ENCODE measurements around the gene FCRL2.
"Not testable (repeated sequence)": the region's sequence is repeated elsewhere in the genome, so short reads cannot be mapped to it uniquely, and the experiment has no call there.

Gene FCRL2

DNA sequence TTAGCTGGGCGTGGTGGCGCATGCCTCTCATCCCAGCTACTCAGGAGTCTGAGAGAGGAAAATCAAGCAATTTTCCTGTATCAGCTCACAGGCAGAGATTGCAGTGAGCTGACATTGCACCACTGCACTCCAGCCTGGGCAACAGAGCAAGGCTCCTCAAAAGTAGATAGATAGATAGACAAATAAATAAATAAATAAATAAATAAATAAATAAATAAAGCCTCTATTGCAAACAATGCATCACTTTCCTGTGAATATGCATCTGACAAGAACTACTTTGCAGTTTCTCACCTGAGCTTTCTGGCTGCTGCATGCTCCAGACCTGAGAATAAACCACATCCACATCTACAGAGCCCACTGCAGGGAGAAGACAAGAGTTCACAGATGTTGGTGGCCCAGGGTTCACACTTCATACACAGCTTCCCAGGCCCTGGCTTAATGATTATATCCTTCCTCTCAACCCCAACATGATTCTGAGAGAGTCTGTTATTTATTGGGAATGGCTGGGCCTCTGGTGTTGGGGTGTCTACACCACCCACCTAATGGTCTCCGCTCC, 28.6 kb downstream of the FCRL2 start:
- ATAC-seq, result no peak
- TF ChIP-seq, protein P1, sequence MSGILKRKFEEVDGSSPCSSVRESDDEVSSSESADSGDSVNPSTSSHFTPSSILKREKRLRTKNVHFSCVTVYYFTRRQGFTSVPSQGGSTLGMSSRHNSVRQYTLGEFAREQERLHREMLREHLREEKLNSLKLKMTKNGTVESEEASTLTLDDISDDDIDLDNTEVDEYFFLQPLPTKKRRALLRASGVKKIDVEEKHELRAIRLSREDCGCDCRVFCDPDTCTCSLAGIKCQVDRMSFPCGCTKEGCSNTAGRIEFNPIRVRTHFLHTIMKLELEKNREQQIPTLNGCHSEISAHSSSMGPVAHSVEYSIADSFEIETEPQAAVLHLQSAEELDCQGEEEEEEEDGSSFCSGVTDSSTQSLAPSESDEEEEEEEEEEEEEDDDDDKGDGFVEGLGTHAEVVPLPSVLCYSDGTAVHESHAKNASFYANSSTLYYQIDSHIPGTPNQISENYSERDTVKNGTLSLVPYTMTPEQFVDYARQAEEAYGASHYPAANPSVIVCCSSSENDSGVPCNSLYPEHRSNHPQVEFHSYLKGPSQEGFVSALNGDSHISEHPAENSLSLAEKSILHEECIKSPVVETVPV (CRISPR knock-in tag; IDR thresholded peaks at IDR 0.05), result no peak
- no peak for TF ChIP-seq BACH2 (CRISPR knock-in tag; IDR thresholded peaks at IDR 0.05; ENCODE audit: borderline replicate concordance)
- TF ChIP-seq TOX (CRISPR knock-in tag; IDR thresholded peaks at IDR 0.05; ENCODE audit: borderline replicate concordance), result no peak
- no peak for TF ChIP-seq ZNF70 (CRISPR knock-in tag; IDR thresholded peaks at IDR 0.05)
- TF ChIP-seq, protein P2, sequence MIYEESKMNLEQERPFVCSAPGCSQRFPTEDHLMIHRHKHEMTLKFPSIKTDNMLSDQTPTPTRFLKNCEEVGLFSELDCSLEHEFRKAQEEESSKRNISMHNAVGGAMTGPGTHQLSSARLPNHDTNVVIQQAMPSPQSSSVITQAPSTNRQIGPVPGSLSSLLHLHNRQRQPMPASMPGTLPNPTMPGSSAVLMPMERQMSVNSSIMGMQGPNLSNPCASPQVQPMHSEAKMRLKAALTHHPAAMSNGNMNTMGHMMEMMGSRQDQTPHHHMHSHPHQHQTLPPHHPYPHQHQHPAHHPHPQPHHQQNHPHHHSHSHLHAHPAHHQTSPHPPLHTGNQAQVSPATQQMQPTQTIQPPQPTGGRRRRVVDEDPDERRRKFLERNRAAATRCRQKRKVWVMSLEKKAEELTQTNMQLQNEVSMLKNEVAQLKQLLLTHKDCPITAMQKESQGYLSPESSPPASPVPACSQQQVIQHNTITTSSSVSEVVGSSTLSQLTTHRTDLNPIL (CRISPR knock-in tag; IDR thresholded peaks at IDR 0.05; ENCODE audit: low read depth), result no peak
- TF ChIP-seq CSDC2 (CRISPR knock-in tag; IDR thresholded peaks at IDR 0.05), result no peak
- no peak for TF ChIP-seq OSR1 (CRISPR knock-in tag; IDR thresholded peaks at IDR 0.05)
- TF ChIP-seq ZNF8 (CRISPR knock-in tag; IDR thresholded peaks at IDR 0.05), result no peak
- TF ChIP-seq, protein P3, sequence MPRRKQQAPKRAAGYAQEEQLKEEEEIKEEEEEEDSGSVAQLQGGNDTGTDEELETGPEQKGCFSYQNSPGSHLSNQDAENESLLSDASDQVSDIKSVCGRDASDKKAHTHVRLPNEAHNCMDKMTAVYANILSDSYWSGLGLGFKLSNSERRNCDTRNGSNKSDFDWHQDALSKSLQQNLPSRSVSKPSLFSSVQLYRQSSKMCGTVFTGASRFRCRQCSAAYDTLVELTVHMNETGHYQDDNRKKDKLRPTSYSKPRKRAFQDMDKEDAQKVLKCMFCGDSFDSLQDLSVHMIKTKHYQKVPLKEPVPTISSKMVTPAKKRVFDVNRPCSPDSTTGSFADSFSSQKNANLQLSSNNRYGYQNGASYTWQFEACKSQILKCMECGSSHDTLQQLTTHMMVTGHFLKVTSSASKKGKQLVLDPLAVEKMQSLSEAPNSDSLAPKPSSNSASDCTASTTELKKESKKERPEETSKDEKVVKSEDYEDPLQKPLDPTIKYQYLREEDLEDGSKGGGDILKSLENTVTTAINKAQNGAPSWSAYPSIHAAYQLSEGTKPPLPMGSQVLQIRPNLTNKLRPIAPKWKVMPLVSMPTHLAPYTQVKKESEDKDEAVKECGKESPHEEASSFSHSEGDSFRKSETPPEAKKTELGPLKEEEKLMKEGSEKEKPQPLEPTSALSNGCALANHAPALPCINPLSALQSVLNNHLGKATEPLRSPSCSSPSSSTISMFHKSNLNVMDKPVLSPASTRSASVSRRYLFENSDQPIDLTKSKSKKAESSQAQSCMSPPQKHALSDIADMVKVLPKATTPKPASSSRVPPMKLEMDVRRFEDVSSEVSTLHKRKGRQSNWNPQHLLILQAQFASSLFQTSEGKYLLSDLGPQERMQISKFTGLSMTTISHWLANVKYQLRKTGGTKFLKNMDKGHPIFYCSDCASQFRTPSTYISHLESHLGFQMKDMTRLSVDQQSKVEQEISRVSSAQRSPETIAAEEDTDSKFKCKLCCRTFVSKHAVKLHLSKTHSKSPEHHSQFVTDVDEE (CRISPR knock-in tag; IDR thresholded peaks at IDR 0.05), result no peak
- no peak for TF ChIP-seq ZNF565 (CRISPR knock-in tag; conservative IDR thresholded peaks at IDR 0.05; ENCODE audit: low read depth)
- no peak for TF ChIP-seq TCF4 (CRISPR knock-in tag; IDR thresholded peaks at IDR 0.05; ENCODE audit: borderline replicate concordance)
- TF ChIP-seq, protein P4, sequence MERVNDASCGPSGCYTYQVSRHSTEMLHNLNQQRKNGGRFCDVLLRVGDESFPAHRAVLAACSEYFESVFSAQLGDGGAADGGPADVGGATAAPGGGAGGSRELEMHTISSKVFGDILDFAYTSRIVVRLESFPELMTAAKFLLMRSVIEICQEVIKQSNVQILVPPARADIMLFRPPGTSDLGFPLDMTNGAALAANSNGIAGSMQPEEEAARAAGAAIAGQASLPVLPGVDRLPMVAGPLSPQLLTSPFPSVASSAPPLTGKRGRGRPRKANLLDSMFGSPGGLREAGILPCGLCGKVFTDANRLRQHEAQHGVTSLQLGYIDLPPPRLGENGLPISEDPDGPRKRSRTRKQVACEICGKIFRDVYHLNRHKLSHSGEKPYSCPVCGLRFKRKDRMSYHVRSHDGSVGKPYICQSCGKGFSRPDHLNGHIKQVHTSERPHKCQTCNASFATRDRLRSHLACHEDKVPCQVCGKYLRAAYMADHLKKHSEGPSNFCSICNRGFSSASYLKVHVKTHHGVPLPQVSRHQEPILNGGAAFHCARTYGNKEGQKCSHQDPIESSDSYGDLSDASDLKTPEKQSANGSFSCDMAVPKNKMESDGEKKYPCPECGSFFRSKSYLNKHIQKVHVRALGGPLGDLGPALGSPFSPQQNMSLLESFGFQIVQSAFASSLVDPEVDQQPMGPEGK (CRISPR knock-in tag; IDR thresholded peaks at IDR 0.05; ENCODE audit: borderline replicate concordance), result no peak
- TF ChIP-seq SNAI2 (CRISPR knock-in tag; IDR thresholded peaks at IDR 0.05), result no peak

DNA sequence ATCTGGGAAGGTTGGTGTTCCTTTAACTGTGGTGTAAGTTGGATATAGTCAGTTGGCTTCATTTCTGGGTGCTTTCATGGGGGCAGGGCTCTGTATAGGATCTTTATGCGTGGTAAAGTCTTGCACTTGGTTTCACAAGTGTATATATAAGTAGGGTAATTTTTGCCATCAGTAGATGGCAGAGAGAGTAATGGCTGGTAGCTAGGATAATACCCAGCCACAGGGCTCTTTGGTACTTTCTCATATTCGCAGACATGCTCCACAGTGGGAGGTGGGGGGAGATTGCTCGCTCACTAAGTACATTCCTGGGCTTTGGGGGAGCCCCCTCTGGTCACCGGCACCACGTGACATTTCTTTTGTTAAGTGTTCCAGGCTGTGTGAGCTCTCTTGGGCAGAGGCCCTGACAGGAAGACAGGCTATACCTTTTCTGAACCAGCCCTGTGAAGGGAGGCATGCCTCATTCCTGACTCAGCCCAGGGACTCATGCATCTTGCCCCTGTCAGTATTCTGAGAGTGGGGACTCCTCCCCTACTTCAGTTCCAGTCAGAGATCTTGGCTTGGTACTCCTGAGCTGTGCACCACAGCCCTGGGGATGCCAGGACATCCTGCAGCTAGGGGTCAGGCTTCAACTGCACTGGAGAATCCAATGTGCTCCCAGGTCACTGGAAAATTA, 37.6 kb downstream of the FCRL2 start:
- no peak for ATAC-seq
- TF ChIP-seq ZC3H10 (CRISPR knock-in tag; IDR thresholded peaks at IDR 0.05) (no peak), RARB (CRISPR knock-in tag; IDR thresholded peaks at IDR 0.05) (no peak), ZNF8 (CRISPR knock-in tag; IDR thresholded peaks at IDR 0.05) (no peak), TCF4 (CRISPR knock-in tag; IDR thresholded peaks at IDR 0.05; ENCODE audit: borderline replicate concordance) (no peak), CSDC2 (CRISPR knock-in tag; IDR thresholded peaks at IDR 0.05) (no peak), ZFP30 (CRISPR knock-in tag; IDR thresholded peaks at IDR 0.05) (no peak), ARNTL (CRISPR knock-in tag; IDR thresholded peaks at IDR 0.05; ENCODE audit: borderline replicate concordance, low read depth) (no peak), TOX (CRISPR knock-in tag; IDR thresholded peaks at IDR 0.05; ENCODE audit: borderline replicate concordance) (no peak), ZNF565 (CRISPR knock-in tag; conservative IDR thresholded peaks at IDR 0.05; ENCODE audit: low read depth) (no peak), ZFP3 (CRISPR knock-in tag; IDR thresholded peaks at IDR 0.05) (no peak), BACH2 (CRISPR knock-in tag; IDR thresholded peaks at IDR 0.05; ENCODE audit: borderline replicate concordance) (no peak)
- TF ChIP-seq, protein P5, sequence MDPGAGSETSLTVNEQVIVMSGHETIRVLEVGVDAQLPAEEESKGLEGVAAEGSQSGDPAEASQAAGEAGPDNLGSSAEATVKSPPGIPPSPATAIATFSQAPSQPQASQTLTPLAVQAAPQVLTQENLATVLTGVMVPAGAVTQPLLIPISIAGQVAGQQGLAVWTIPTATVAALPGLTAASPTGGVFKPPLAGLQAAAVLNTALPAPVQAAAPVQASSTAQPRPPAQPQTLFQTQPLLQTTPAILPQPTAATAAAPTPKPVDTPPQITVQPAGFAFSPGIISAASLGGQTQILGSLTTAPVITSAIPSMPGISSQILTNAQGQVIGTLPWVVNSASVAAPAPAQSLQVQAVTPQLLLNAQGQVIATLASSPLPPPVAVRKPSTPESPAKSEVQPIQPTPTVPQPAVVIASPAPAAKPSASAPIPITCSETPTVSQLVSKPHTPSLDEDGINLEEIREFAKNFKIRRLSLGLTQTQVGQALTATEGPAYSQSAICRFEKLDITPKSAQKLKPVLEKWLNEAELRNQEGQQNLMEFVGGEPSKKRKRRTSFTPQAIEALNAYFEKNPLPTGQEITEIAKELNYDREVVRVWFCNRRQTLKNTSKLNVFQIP (CRISPR knock-in tag; IDR thresholded peaks at IDR 0.05; ENCODE audit: borderline replicate concordance, low read depth), result no peak
- TF ChIP-seq, protein P2 (CRISPR knock-in tag; IDR thresholded peaks at IDR 0.05; ENCODE audit: low read depth), result no peak
- TF ChIP-seq, protein P1 (CRISPR knock-in tag; IDR thresholded peaks at IDR 0.05), result no peak

DNA sequence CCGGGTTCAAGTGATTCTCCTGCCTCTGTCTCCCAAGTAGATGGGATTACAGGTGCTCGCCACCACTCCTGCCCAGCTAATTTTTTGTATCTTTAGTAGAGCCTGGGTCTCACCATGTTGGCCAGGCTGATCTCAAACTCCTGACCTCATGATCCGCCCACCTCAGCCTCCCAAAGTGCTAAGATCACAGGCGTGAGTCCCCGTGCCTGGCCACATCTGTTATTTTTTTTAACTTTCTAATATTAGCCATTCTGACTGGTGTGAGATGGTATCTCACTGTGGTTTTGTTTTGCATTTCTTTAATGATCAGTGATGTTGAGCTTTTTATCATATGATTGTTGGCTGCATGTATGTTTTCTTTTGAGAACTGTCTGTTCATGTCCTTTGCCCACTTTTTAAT, 40.9 kb downstream of the FCRL2 start:
- ATAC-seq, result not testable (repeated sequence)
